ENCODE results near the gene KCP. TPM values are rescaled to one million over a fixed set of nuclear protein-coding genes. Genes with fewer than 3 reads are reported as not detected.

KCP gene
- total RNA-seq, 1 experiment from 2014 or later, result 2.7 TPM

DNA sequence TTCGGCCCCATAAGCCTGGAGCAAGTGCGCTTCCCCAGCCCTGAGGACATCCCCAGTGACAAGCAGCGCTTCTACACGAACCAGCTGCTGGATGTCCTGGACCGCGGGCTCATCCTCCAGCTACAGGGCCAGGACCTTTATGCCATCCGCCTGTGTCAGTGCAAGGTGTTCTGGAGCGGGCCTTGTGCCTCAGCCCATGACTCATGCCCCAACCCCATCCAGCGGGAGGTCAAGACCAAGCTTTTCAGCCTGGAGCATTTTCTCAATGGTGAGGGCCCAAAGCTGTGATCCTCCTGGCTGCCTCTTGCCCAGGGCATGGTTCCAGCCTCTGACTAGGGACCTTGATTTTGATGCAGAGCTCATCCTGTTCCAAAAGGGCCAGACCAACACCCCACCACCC is 37.3 kb upstream of the KCP start:
- ChIA-PET CTCF (interaction anchor here (0.5 to 2.9 kb wide), 33 partner anchors 8 to 402 kb away, joined by 3 to 64 read pairs (median 6); partner anchors contain the start of genes ATP6V1F, IRF5, KCP and TNPO3), POLR2A (no interaction called here)
- DNase-seq (ENCODE audit: low spot score) (no peak), ATAC-seq (no peak)
- Mint-ChIP-seq H3K36me3 (peaks cover 4% of the 10 kb centered on the region; the same call in 1 of the 2 replicates), H3K27ac (no peak overlapping the region), H3K27me3 (ENCODE audit: low read depth) (no peaks in the 10 kb centered on the region; the same call in 1 of the 2 replicates), H3K4me1 (0 out of 2 replicates have a peak, but pooled peaks cover 2% of the 10 kb centered on the region), H3K4me3 (no peak overlapping the region), H3K9me3 (no peaks in the 10 kb centered on the region)
- TF ChIP-seq TEAD1 (CRISPR knock-in tag; IDR thresholded peaks at IDR 0.05) (no peak), ESRRA (CRISPR knock-in tag; IDR thresholded peaks at IDR 0.05; ENCODE audit: borderline replicate concordance) (no peak), ZNF121 (CRISPR knock-in tag; IDR thresholded peaks at IDR 0.05) (no peak), RELA (CRISPR knock-in tag; IDR thresholded peaks at IDR 0.05; ENCODE audit: borderline replicate concordance) (no peak), PRRX2 (CRISPR knock-in tag; IDR thresholded peaks at IDR 0.05) (no peak)
- TF ChIP-seq, protein P1, sequence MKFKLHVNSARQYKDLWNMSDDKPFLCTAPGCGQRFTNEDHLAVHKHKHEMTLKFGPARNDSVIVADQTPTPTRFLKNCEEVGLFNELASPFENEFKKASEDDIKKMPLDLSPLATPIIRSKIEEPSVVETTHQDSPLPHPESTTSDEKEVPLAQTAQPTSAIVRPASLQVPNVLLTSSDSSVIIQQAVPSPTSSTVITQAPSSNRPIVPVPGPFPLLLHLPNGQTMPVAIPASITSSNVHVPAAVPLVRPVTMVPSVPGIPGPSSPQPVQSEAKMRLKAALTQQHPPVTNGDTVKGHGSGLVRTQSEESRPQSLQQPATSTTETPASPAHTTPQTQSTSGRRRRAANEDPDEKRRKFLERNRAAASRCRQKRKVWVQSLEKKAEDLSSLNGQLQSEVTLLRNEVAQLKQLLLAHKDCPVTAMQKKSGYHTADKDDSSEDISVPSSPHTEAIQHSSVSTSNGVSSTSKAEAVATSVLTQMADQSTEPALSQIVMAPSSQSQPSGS (CRISPR knock-in tag; IDR thresholded peaks at IDR 0.05; ENCODE audit: borderline replicate concordance, low read depth), result no peak
- TF ChIP-seq, protein P2, sequence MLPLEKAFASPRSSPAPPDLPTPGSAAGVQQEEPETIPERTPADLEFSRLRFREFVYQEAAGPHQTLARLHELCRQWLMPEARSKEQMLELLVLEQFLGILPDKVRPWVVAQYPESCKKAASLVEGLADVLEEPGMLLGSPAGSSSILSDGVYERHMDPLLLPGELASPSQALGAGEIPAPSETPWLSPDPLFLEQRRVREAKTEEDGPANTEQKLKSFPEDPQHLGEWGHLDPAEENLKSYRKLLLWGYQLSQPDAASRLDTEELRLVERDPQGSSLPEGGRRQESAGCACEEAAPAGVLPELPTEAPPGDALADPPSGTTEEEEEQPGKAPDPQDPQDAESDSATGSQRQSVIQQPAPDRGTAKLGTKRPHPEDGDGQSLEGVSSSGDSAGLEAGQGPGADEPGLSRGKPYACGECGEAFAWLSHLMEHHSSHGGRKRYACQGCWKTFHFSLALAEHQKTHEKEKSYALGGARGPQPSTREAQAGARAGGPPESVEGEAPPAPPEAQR (CRISPR knock-in tag; IDR thresholded peaks at IDR 0.05), result no peak
- TF ChIP-seq, protein P3, sequence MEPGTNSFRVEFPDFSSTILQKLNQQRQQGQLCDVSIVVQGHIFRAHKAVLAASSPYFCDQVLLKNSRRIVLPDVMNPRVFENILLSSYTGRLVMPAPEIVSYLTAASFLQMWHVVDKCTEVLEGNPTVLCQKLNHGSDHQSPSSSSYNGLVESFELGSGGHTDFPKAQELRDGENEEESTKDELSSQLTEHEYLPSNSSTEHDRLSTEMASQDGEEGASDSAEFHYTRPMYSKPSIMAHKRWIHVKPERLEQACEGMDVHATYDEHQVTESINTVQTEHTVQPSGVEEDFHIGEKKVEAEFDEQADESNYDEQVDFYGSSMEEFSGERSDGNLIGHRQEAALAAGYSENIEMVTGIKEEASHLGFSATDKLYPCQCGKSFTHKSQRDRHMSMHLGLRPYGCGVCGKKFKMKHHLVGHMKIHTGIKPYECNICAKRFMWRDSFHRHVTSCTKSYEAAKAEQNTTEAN (CRISPR knock-in tag; IDR thresholded peaks at IDR 0.05), result no peak
- TF ChIP-seq, protein P4, sequence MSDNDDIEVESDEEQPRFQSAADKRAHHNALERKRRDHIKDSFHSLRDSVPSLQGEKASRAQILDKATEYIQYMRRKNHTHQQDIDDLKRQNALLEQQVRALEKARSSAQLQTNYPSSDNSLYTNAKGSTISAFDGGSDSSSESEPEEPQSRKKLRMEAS (CRISPR knock-in tag; IDR thresholded peaks at IDR 0.05), result no peak
- TF ChIP-seq, protein P5, sequence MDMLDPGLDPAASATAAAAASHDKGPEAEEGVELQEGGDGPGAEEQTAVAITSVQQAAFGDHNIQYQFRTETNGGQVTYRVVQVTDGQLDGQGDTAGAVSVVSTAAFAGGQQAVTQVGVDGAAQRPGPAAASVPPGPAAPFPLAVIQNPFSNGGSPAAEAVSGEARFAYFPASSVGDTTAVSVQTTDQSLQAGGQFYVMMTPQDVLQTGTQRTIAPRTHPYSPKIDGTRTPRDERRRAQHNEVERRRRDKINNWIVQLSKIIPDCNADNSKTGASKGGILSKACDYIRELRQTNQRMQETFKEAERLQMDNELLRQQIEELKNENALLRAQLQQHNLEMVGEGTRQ (CRISPR knock-in tag; IDR thresholded peaks at IDR 0.05), result no peak

DNA sequence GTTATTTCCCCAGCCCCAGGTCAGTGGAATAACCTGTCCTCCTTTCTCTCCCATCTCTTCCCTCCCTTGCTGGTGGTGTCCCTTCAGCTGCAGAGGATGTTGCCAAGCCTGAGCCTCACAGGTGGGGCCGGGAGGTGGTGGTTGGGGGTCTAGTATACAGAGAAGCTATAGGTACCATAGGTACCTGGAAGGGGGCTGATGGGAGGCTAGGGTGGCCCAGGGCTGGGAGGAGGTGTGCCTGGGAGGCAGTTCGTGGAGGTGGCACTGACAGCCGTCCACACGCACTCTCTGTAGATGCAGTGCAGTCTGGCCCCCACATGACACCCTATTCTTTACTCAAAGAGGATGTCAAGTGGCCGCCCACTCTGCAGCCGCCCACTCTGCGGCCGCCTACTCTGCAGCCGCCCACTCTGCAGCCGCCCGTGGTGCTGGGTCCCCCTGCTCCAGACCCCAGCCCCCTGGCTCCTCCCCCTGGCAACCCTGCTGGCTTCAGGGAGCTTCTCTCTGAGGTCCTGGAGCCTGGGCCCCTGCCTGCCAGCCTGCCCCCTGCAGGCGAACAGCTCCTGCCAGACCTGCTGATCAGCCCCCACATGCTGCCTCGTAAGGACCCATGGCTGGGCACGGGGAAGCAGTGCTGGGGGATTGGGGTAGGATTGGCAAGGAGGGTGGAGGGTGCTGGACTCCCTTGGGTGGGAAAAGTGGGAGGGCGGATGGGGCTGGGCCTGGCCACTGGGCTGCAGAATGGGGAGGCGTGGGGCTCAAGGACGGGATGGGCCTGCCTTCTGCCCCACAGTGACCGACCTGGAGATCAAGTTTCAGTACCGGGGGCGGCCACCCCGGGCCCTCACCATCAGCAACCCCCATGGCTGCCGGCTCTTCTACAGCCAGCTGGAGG is 36.7 kb upstream of the KCP start:
- POLR2A ChIA-PET, result no interaction called here
- no peak overlapping the region for H3K4me3 Mint-ChIP-seq

More for the DNA sequence above, 36.7 kb upstream of the KCP start:
- Mint-ChIP-seq H3K27me3 (ENCODE audit: low read depth) (no peaks in the 10 kb centered on the region; the same call in 1 of the 2 replicates), H3K9me3 (no peaks in the 10 kb centered on the region), H3K36me3 (no peaks in the 10 kb centered on the region; the same call in 1 of the 2 replicates), H3K4me1 (no peaks in the 10 kb centered on the region), H3K27ac (no peak overlapping the region)
- CTCF ChIA-PET, result interaction anchor here (0.5 to 2.9 kb wide), 42 partner anchors 8 to 402 kb away, joined by 3 to 64 read pairs (median 4); partner anchors contain the start of genes ATP6V1F, IRF5, KCP and TNPO3
- ATAC-seq (peak; percentile 82), DNase-seq (ENCODE audit: low spot score) (peak; percentile 65)
- TF ChIP-seq, protein P6, sequence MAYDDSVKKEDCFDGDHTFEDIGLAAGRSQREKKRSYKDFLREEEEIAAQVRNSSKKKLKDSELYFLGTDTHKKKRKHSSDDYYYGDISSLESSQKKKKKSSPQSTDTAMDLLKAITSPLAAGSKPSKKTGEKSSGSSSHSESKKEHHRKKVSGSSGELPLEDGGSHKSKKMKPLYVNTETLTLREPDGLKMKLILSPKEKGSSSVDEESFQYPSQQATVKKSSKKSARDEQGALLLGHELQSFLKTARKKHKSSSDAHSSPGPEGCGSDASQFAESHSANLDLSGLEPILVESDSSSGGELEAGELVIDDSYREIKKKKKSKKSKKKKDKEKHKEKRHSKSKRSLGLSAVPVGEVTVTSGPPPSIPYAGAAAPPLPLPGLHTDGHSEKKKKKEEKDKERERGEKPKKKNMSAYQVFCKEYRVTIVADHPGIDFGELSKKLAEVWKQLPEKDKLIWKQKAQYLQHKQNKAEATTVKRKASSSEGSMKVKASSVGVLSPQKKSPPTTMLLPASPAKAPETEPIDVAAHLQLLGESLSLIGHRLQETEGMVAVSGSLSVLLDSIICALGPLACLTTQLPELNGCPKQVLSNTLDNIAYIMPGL (CRISPR knock-in tag; IDR thresholded peaks at IDR 0.05), result no peak
- TF ChIP-seq, protein P7, sequence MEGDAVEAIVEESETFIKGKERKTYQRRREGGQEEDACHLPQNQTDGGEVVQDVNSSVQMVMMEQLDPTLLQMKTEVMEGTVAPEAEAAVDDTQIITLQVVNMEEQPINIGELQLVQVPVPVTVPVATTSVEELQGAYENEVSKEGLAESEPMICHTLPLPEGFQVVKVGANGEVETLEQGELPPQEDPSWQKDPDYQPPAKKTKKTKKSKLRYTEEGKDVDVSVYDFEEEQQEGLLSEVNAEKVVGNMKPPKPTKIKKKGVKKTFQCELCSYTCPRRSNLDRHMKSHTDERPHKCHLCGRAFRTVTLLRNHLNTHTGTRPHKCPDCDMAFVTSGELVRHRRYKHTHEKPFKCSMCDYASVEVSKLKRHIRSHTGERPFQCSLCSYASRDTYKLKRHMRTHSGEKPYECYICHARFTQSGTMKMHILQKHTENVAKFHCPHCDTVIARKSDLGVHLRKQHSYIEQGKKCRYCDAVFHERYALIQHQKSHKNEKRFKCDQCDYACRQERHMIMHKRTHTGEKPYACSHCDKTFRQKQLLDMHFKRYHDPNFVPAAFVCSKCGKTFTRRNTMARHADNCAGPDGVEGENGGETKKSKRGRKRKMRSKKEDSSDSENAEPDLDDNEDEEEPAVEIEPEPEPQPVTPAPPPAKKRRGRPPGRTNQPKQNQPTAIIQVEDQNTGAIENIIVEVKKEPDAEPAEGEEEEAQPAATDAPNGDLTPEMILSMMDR (IDR thresholded peaks at IDR 0.05), result 0 out of 2 replicates have a peak, but pooled peaks have one; percentile 15
